Immature natural killer cell (primary cell): ENCODE results near the gene KCNMB4. TPM values are rescaled to one million over a fixed set of nuclear protein-coding genes. Genes with fewer than 3 reads are reported as not detected.

Experiments
- DNase-seq, 3 donors: peaks; one replicate each; pipeline ENCODE4 v3.0.0; 2022; ENCODE audit warnings: mixed read lengths in 1 of 3
- H3K27ac Mint-ChIP-seq, 6 donors: one replicate each; pipeline ENCODE4 v1.8.0; 2020; ENCODE audit warnings: mixed read lengths in 6 of 6, mild to moderate bottlenecking in 5 of 6, inconsistent platforms in 4 of 6, moderate library complexity in 3 of 6
- H3K27me3 Mint-ChIP-seq, 3 donors: one replicate each; pipeline ENCODE4 v1.8.0; 2020 to 2021; ENCODE audit warnings: low read depth in 3 of 3, mild to moderate bottlenecking in 3 of 3, mixed read lengths in 3 of 3, moderate library complexity in 3 of 3, inconsistent platforms in 1 of 3
- H3K36me3 Mint-ChIP-seq, 3 donors: one replicate each; pipeline ENCODE4 v1.8.0; 2020; ENCODE audit warnings: mixed read lengths in 3 of 3, inconsistent platforms in 2 of 3, mild to moderate bottlenecking in 2 of 3
- H3K4me1 Mint-ChIP-seq, 2 donors: one replicate each; pipeline ENCODE4 v1.8.0; 2020; ENCODE audit warnings: inconsistent platforms in 2 of 2, mild to moderate bottlenecking in 2 of 2, mixed read lengths in 2 of 2, moderate library complexity in 1 of 2
- H3K4me3 Mint-ChIP-seq, 5 donors: one replicate each; pipeline ENCODE4 v1.8.0; 2020; ENCODE audit warnings: mild to moderate bottlenecking in 5 of 5, mixed read lengths in 5 of 5, inconsistent platforms in 3 of 5, moderate library complexity in 3 of 5
- H3K9me3 Mint-ChIP-seq, 6 donors: one replicate each; pipeline ENCODE4 v1.8.0; 2020; ENCODE audit warnings: mild to moderate bottlenecking in 6 of 6, mixed read lengths in 6 of 6, inconsistent platforms in 4 of 6, moderate library complexity in 3 of 6
- polyA plus RNA-seq, 3 donors: library from polyadenylated mRNA; unstranded; fragments of 300-500 nt; fragmentation: Illumina TruSeq; gene quantifications; one replicate each; pipeline ENCODE4 v1.2.3, GENCODE V29; 2021

Gene KCNMB4
- polyA plus RNA-seq, 3 donors from 2014 or later = 0.13 to 0.70 (median 0.22) TPM

- no peaks in the 10 kb centered on the region for H3K4me1 Mint-ChIP-seq
- H3K9me3 Mint-ChIP-seq = no peaks in the 10 kb centered on the region
Observed at GRCh38 chr12:70427611-70428010, 61.5 kb downstream of the KCNMB4 start.

GRCh38 chr12:70430400-70430799 lies 64.3 kb downstream of the KCNMB4 start:
- no peak overlapping the region for H3K4me3 Mint-ChIP-seq
- no peak for DNase-seq
- no peaks in the 10 kb centered on the region for H3K36me3 Mint-ChIP-seq
- H3K27ac Mint-ChIP-seq = no peak overlapping the region
- no peaks in the 10 kb centered on the region for H3K4me1 Mint-ChIP-seq
- no peaks in the 10 kb centered on the region for H3K27me3 Mint-ChIP-seq
- H3K9me3 Mint-ChIP-seq = peaks cover 0 to 4% (median 0%) of the 10 kb centered on the region in 6 donors

More at GRCh38 chr12:70427611-70428010, 61.5 kb downstream of the KCNMB4 start:
- Mint-ChIP-seq H3K27me3 (peaks cover 0 to 2% (median 0%) of the 10 kb centered on the region in 3 donors), H3K27ac (no peak overlapping the region), H3K4me3 (no peak overlapping the region), H3K36me3 (no peaks in the 10 kb centered on the region)
- no peak for DNase-seq

- Mint-ChIP-seq H3K36me3 (no peaks in the 10 kb centered on the region), H3K4me1 (no peaks in the 10 kb centered on the region), H3K9me3 (peaks cover 0 to 4% (median 0%) of the 10 kb centered on the region in 6 donors), H3K27ac (no peak overlapping the region), H3K27me3 (peaks cover 0 to 2% (median 0%) of the 10 kb centered on the region in 3 donors), H3K4me3 (no peak overlapping the region)
- no peak for DNase-seq
Observed at GRCh38 chr12:70436836-70437235, 70.7 kb downstream of the KCNMB4 start.

DNA sequence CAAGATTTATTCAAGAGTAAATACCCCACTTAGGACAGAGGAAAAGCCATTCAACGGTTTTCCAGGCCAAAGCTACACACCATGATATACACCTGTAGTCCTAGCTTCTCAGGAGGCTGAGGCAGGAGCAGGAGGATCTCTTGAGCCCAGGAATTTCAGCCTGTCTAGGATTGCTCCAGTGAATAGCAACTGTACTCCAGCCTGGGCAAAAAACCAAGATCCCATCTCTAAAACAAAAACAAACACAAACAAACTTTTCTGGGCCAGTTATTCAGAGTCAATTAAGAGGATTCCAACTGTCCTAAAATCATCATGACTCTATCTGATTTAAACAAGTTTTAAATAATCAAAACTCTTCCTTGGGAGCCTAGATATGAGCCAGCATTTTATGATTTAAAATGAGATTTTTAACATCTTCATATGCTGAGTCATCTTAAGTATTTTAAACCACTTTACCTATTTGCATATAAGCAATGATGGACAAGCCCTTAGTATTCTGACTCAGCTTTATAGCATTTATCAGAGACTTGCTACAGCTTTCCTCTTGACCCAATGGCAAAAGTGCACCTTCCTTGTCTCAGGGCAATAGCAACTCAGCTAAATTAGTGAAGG lies 77.1 kb downstream of the KCNMB4 start:
- H3K36me3 Mint-ChIP-seq = no peaks in the 10 kb centered on the region
- no peak overlapping the region for H3K27ac Mint-ChIP-seq
- H3K4me1 Mint-ChIP-seq = no peaks in the 10 kb centered on the region
- H3K4me3 Mint-ChIP-seq = no peak overlapping the region
- DNase-seq = no peak
- H3K9me3 Mint-ChIP-seq = no peaks in the 10 kb centered on the region
- peaks cover 0 to 2% (median 0%) of the 10 kb centered on the region in 3 donors for H3K27me3 Mint-ChIP-seq

DNA sequence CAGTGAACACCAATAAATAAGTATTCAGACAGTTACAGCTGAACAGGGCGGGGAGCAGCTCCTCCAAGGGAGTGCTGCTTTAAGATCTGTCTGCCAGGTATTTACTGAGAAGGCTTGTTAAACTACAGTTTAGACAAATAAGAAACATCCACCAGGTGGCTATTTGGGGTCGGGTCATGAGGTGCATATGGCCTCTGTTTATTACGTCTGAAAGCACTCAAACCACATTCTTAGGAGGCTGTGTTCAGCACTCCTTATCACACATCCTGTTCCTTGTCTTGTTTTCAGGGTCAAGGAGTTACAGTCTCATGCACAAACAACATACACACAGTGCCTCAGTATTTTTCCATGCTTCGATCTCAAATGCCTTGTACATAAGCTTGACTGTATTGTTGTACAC lies 78.8 kb downstream of the KCNMB4 start:
- peaks cover 0 to 9% (median 4%) of the 10 kb centered on the region in 6 donors for H3K9me3 Mint-ChIP-seq
- DNase-seq = no peak
- no peak overlapping the region for H3K27ac Mint-ChIP-seq
- H3K27me3 Mint-ChIP-seq = peaks cover 0 to 2% (median 2%) of the 10 kb centered on the region in 3 donors
- H3K4me3 Mint-ChIP-seq = no peak overlapping the region
- no peaks in the 10 kb centered on the region for H3K36me3 Mint-ChIP-seq
- no peaks in the 10 kb centered on the region for H3K4me1 Mint-ChIP-seq

DNA sequence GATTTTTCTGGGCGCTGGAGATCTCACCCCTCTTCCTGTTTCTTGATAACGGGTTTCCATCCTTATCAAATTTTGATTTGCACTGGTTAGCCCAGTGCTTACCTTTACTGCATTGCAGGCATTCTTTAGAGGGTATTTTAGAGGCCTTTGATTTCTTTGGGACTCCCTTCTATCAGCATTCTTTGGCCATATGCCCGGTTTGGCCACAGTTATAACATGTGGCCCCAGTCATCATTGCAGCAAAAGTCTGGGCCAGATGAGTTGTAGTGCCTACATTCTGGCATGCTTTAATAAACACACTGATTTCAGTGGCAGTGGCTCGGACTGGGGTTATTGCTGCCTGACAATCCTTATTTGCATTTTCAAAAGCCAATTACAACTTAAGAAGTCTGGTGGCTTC lies 82.3 kb downstream of the KCNMB4 start:
- H3K4me3 Mint-ChIP-seq = no peak overlapping the region
- DNase-seq = no peak
- H3K27me3 Mint-ChIP-seq = peaks cover 0 to 2% (median 0%) of the 10 kb centered on the region in 3 donors
- no peaks in the 10 kb centered on the region for H3K36me3 Mint-ChIP-seq
- peaks cover 3 to 20% (median 7%) of the 10 kb centered on the region in 6 donors for H3K9me3 Mint-ChIP-seq
- no peak overlapping the region for H3K27ac Mint-ChIP-seq
- H3K4me1 Mint-ChIP-seq = no peaks in the 10 kb centered on the region

DNA sequence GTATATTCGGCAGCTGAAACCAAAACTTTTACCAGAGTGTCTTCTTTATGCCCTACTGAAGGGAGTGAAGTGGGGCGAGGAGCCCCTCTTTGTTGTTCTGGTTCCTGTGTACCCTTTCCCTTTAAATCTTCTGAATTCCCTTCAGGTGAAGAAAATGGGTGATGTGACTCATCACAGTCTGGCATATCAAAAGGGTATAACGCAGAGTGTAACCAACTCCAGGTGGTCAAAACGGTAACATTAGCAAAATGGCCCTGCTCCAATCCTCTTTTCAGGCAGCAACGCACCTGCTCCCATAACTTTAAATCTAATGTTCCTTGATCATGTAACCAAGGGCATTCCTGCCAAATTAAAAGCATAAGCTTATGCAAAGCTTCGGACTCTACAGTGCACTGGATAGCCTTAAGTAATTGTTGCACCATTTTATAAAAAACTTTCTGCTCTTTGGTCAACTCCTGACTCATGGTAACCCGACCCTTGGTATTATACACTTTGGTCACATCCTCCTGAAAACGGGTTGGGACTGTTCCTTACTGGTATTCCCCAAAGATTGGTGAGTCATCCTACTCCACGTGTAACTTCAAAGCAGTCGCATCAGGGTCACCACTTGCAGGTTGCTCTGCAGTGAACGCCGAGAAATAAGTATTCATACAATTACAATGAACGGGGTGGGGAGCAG lies 83.1 kb downstream of the KCNMB4 start:
- no peak for DNase-seq
- H3K36me3 Mint-ChIP-seq = no peaks in the 10 kb centered on the region
- H3K4me3 Mint-ChIP-seq = no peak overlapping the region
- peaks cover 3 to 20% (median 7%) of the 10 kb centered on the region in 6 donors for H3K9me3 Mint-ChIP-seq
- no peak overlapping the region for H3K27ac Mint-ChIP-seq
- peaks cover 0 to 2% (median 2%) of the 10 kb centered on the region in 3 donors for H3K27me3 Mint-ChIP-seq
- H3K4me1 Mint-ChIP-seq = no peaks in the 10 kb centered on the region

DNA sequence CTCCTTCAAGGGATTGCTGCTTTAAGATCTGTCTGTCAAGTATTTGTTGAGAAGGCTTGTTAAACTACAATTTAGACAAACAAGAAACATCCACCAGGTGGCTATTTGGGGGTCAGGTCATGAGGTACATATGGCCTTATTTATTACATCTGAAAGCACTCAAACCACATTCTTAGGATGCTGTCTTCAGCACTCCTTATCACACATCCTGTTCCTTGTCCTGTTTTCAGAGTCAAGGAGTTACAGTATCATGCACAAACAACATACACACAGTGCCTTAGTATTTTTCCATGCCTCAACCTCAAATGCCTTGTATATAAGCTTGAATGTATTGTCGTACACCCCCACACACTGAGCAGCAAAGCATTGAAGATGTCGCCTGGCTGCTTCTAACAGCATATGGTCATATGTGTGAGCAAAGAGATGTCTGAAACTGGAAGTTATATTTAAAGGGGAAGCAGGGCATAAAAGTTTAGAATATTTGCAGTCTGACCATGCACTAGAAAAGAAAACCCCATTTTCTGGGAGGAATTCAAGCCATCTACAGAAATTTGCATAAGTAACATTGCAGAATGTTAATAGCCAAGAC lies 83.8 kb downstream of the KCNMB4 start:
- no peak overlapping the region for H3K27ac Mint-ChIP-seq
- no peak overlapping the region for H3K4me3 Mint-ChIP-seq
- H3K27me3 Mint-ChIP-seq = peaks cover 1 to 3% (median 2%) of the 10 kb centered on the region in 3 donors
- H3K36me3 Mint-ChIP-seq = no peaks in the 10 kb centered on the region
- H3K9me3 Mint-ChIP-seq = peaks cover 3 to 20% (median 7%) of the 10 kb centered on the region in 6 donors
- DNase-seq = no peak
- H3K4me1 Mint-ChIP-seq = no peaks in the 10 kb centered on the region

- H3K36me3 Mint-ChIP-seq = no peaks in the 10 kb centered on the region
- H3K4me3 Mint-ChIP-seq = no peak overlapping the region
- H3K27me3 Mint-ChIP-seq = peaks cover 4 to 6% (median 5%) of the 10 kb centered on the region in 3 donors
- H3K9me3 Mint-ChIP-seq = peaks cover 3 to 20% (median 7%) of the 10 kb centered on the region in 6 donors
- H3K4me1 Mint-ChIP-seq = no peaks in the 10 kb centered on the region
- no peak overlapping the region for H3K27ac Mint-ChIP-seq
- no peak for DNase-seq
Observed at GRCh38 chr12:70451528-70451927, 85.4 kb downstream of the KCNMB4 start.

DNA sequence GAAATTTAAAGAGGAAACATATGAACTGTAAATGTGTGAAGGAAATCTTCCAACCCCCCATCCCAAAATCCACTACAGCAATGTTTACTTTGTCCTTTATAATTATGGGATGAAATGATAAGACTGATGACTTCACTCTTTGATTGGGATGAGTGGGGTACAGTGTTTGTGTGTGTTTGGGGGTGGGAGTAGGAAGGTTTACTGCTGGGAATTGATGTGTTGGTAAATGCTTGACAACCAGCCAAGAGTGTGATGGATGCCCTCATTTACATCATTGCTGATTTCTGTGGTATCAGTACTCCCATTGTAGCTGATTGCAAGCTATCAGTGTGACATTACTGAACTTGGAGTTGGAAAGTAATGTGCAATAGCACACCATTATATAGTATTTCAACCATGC lies 90.9 kb downstream of the KCNMB4 start:
- Mint-ChIP-seq H3K36me3 (peaks cover 0 to 4% (median 0%) of the 10 kb centered on the region in 3 donors), H3K4me3 (no peak overlapping the region), H3K27me3 (peaks cover 2 to 6% (median 5%) of the 10 kb centered on the region in 3 donors), H3K9me3 (peaks cover 0 to 2% (median 0%) of the 10 kb centered on the region in 6 donors), H3K4me1 (no peaks in the 10 kb centered on the region), H3K27ac (no peak overlapping the region)
- DNase-seq = no peak

- Mint-ChIP-seq H3K27me3 (peaks cover 2 to 5% (median 3%) of the 10 kb centered on the region in 3 donors), H3K4me1 (no peaks in the 10 kb centered on the region), H3K4me3 (no peak overlapping the region)
Observed at GRCh38 chr12:70459786-70460185, 93.7 kb downstream of the KCNMB4 start.

DNA sequence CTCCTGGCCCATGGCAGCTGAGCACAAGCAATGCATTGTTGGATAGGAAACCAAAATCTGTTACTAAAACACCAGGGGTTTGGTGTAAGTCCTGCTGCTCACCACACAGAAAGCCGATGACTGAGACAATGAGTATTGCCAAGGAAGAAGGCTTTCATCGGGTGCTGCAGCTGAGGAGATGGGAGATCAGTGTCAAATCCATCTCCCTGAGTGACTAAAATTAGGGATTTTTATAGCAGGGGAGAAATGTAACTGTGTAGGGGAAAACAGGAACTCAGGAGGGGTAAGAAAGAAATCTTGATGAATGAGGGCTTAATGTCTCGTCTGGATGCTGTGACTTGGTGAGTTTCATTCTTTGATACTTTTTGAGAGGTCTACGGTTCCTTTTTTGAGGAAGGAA lies 97.9 kb downstream of the KCNMB4 start:
- no peaks in the 10 kb centered on the region for H3K4me1 Mint-ChIP-seq
- peaks cover 0 to 5% (median 3%) of the 10 kb centered on the region in 3 donors for H3K27me3 Mint-ChIP-seq
- peaks cover 0 to 8% (median 2%) of the 10 kb centered on the region in 6 donors for H3K9me3 Mint-ChIP-seq
- no peak overlapping the region for H3K27ac Mint-ChIP-seq
- no peak overlapping the region for H3K4me3 Mint-ChIP-seq
- DNase-seq = no peak
- peaks cover 0 to 4% (median 0%) of the 10 kb centered on the region in 3 donors for H3K36me3 Mint-ChIP-seq

More at GRCh38 chr12:70459786-70460185, 93.7 kb downstream of the KCNMB4 start:
- peaks cover 0 to 4% (median 0%) of the 10 kb centered on the region in 3 donors for H3K36me3 Mint-ChIP-seq
- H3K9me3 Mint-ChIP-seq = peaks cover 0 to 8% (median 2%) of the 10 kb centered on the region in 6 donors
- DNase-seq = no peak
- no peak overlapping the region for H3K27ac Mint-ChIP-seq

- H3K9me3 Mint-ChIP-seq = peaks cover 0 to 8% (median 1%) of the 10 kb centered on the region in 6 donors
- DNase-seq = no peak
- no peak overlapping the region for H3K27ac Mint-ChIP-seq
- no peak overlapping the region for H3K4me3 Mint-ChIP-seq
- H3K36me3 Mint-ChIP-seq = no peaks in the 10 kb centered on the region
- no peaks in the 10 kb centered on the region for H3K4me1 Mint-ChIP-seq
- H3K27me3 Mint-ChIP-seq = peaks cover 0 to 5% (median 3%) of the 10 kb centered on the region in 3 donors
Observed at GRCh38 chr12:70466753-70467152, 100.7 kb downstream of the KCNMB4 start.

- Mint-ChIP-seq H3K9me3 (peaks cover 0 to 8% (median 1%) of the 10 kb centered on the region in 6 donors), H3K4me3 (no peak overlapping the region), H3K27ac (no peak overlapping the region), H3K27me3 (peaks cover under 1 to 5% (median 3%) of the 10 kb centered on the region in 3 donors), H3K36me3 (no peaks in the 10 kb centered on the region), H3K4me1 (no peaks in the 10 kb centered on the region)
- no peak for DNase-seq
Observed at GRCh38 chr12:70467476-70467875, 101.4 kb downstream of the KCNMB4 start.
